ENCODE results near the gene AFAP1L2.

DNA sequence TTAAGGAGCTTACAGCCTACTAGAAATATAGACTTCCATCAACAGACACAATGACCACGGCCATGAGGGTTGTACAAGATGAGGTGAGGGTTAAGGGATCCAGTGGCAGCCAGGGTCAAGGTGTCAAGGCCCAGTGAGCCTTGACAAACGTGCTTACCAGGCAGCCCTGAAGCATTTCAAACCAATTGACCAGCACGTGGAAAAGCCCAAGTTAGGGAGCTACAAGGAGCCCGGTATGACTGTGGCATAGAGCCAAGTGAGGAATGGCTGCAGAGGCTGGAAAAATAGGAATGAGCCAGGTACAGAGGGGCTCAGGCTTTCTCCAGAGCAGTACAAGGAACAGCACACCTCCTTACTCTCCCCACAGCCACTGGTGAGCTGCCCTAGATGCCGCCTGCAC is 12.7 kb downstream of the AFAP1L2 start:
- TF ChIP-seq, protein P1, sequence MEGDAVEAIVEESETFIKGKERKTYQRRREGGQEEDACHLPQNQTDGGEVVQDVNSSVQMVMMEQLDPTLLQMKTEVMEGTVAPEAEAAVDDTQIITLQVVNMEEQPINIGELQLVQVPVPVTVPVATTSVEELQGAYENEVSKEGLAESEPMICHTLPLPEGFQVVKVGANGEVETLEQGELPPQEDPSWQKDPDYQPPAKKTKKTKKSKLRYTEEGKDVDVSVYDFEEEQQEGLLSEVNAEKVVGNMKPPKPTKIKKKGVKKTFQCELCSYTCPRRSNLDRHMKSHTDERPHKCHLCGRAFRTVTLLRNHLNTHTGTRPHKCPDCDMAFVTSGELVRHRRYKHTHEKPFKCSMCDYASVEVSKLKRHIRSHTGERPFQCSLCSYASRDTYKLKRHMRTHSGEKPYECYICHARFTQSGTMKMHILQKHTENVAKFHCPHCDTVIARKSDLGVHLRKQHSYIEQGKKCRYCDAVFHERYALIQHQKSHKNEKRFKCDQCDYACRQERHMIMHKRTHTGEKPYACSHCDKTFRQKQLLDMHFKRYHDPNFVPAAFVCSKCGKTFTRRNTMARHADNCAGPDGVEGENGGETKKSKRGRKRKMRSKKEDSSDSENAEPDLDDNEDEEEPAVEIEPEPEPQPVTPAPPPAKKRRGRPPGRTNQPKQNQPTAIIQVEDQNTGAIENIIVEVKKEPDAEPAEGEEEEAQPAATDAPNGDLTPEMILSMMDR (IDR thresholded peaks at IDR 0.05; ENCODE audit: low read depth, low read length, poor library complexity, severe bottlenecking) = no peak
- no peak for TF ChIP-seq EZH2phosphoT487 (IDR thresholded peaks at IDR 0.05; ENCODE audit: borderline replicate concordance, low read length)
